ENCODE data around the gene HORMAD2.

HORMAD2 gene

GRCh38 chr22:30079952-30080533 is at the start of gene HORMAD2:
HORMAD2 (plus strand) TSS chr22:30080464; CDS start chr22:30093953, 13,489 bp downstream.
- DNase-seq (ENCODE audit: low read depth), result no peak

- no peak for DNase-seq (ENCODE audit: low read depth)
Observed at GRCh38 chr22:30031328-30031727, 48.9 kb upstream of the HORMAD2 start.

GRCh38 chr22:30031764-30032455 is 48.4 kb upstream of the HORMAD2 start:
- no peak for DNase-seq (ENCODE audit: low read depth)

GRCh38 chr22:30033137-30033536 is 47.1 kb upstream of the HORMAD2 start:
- DNase-seq (ENCODE audit: low read depth), result no peak

- DNase-seq (ENCODE audit: low read depth), result no peak
Observed at GRCh38 chr22:30033901-30034300, 46.4 kb upstream of the HORMAD2 start.

GRCh38 chr22:30036656-30037055 is 43.6 kb upstream of the HORMAD2 start:
- no peak for DNase-seq (ENCODE audit: low read depth)

- DNase-seq (ENCODE audit: low read depth), result no peak
Observed at GRCh38 chr22:30038219-30038618, 42.0 kb upstream of the HORMAD2 start.

GRCh38 chr22:30040499-30041260 is 39.6 kb upstream of the HORMAD2 start:
- DNase-seq (ENCODE audit: low read depth), result no peak

- DNase-seq (ENCODE audit: low read depth), result no peak
Observed at GRCh38 chr22:30041475-30041874, 38.8 kb upstream of the HORMAD2 start.

GRCh38 chr22:30041881-30042280 is 38.4 kb upstream of the HORMAD2 start:
- DNase-seq (ENCODE audit: low read depth), result no peak

GRCh38 chr22:30043161-30043560 is 37.1 kb upstream of the HORMAD2 start:
- DNase-seq (ENCODE audit: low read depth), result no peak

- no peak for DNase-seq (ENCODE audit: low read depth)
Observed at GRCh38 chr22:30044369-30044768, 35.9 kb upstream of the HORMAD2 start.

- no peak for DNase-seq (ENCODE audit: low read depth)
Observed at GRCh38 chr22:30044881-30045493, 35.3 kb upstream of the HORMAD2 start.

GRCh38 chr22:30045494-30045887 is 34.8 kb upstream of the HORMAD2 start:
- DNase-seq (ENCODE audit: low read depth), result no peak

GRCh38 chr22:30045901-30046715 is 34.2 kb upstream of the HORMAD2 start:
- DNase-seq (ENCODE audit: low read depth), result no peak

GRCh38 chr22:30046716-30047363 is 33.4 kb upstream of the HORMAD2 start:
- DNase-seq (ENCODE audit: low read depth), result no peak

GRCh38 chr22:30047364-30047738 is 32.9 kb upstream of the HORMAD2 start:
- DNase-seq (ENCODE audit: low read depth), result no peak

GRCh38 chr22:30048681-30049080 is 31.6 kb upstream of the HORMAD2 start:
- no peak for DNase-seq (ENCODE audit: low read depth)

- no peak for DNase-seq (ENCODE audit: low read depth)
Observed at GRCh38 chr22:30054067-30054763, 26.0 kb upstream of the HORMAD2 start.

- no peak for DNase-seq (ENCODE audit: low read depth)
Observed at GRCh38 chr22:30054764-30055069, 25.5 kb upstream of the HORMAD2 start.

- no peak for DNase-seq (ENCODE audit: low read depth)
Observed at GRCh38 chr22:30056015-30056414, 24.2 kb upstream of the HORMAD2 start.
